HepG2 (cell line): ENCODE data around the gene SERPINB6. TPM values are rescaled to one million over a fixed set of nuclear protein-coding genes. Genes with fewer than 3 reads are reported as not detected.

Source experiments
- ATAC-seq: fragments of 200-7000 bp; cut with Tn5 transposase; 3 replicates; pipeline ENCODE4 v1.9.1; 2020; ENCODE audit warnings: mild to moderate bottlenecking, moderate library complexity
- BruUV-seq: library from RNA; stranded (reverse); fragments of 400-500 nt; replicated peaks from 2 replicates; lab custom pipeline; 2021; lab: Mats Ljungman, UMichigan
- CTCF ChIA-PET: fragments of 300-600 bp; formaldehyde crosslinking; extraction: SDS; loops from one replicate; lab custom pipeline; 2021; ENCODE audit warnings: low total read pairs, inconsistent platforms, low intra/inter-chr PET ratio; lab: Yijun Ruan, JAX
- POLR2A ChIA-PET: fragments of 350-600 bp; sonication (Branson Sonifier 250); formaldehyde crosslinking; loops from one replicate; lab custom pipeline; 2020; ENCODE audit warnings: antibody characterized with exemption, inconsistent platforms; lab: Yijun Ruan, JAX
- DNase-seq: peaks from one replicate; pipeline ENCODE4 v3.0.0-alpha.2; 2015; ENCODE audit warnings: low spot score
- FAIRE-seq: peaks from 3 replicates; lab custom pipeline; 2011; peaks lifted over from hg19 to GRCh38; lab: Jason Lieb, UNC
- H2AFZ ChIP-seq: one replicate; pipeline ENCODE4 v1.6.1; 2011; ENCODE audit warnings: low read length, inconsistent platforms
- H3K27ac ChIP-seq: fragments of 300-600 bp; 3 replicates; pipeline ENCODE4 v1.8.0; 2011; ENCODE audit warnings: mixed run types, mild to moderate bottlenecking, mixed read lengths, low read length, inconsistent platforms; ENCODE audit not compliant: insufficient read depth; ENCODE audit errors: extremely low read length
- H3K27me3 ChIP-seq, 2 experiments: fragments of 200-600 bp in 1 of 2; 2 replicates in 1 of 2; 3 replicates in 1 of 2; pipeline versions ENCODE4 v1.6.0 to v1.8.0; 2011; ENCODE audit warnings: low read length in 2 of 2, mild to moderate bottlenecking in 2 of 2, moderate library complexity in 2 of 2, inconsistent platforms in 1 of 2; ENCODE audit not compliant: insufficient read depth in 2 of 2, control insufficient read depth in 1 of 2
- H3K36me3 ChIP-seq, 2 experiments: fragments of 200-600 bp in 1 of 2; replicated peaks in 1 of 2; 2 replicates in 1 of 2; 3 replicates in 1 of 2; pipeline versions ENCODE4 v1.5.1 to v1.8.0; 2011; ENCODE audit warnings: low read length in 2 of 2, inconsistent platforms in 1 of 2; ENCODE audit not compliant: insufficient read depth in 2 of 2, control insufficient read depth in 1 of 2
- H3K4me1 ChIP-seq: 2 replicates; pipeline ENCODE4 v1.5.1; 2012; ENCODE audit warnings: low read length, inconsistent platforms; ENCODE audit not compliant: insufficient read depth
- H3K4me2 ChIP-seq: 2 replicates; pipeline ENCODE4 v1.6.0; 2011; ENCODE audit warnings: low read depth, low read length, inconsistent platforms
- H3K4me3 ChIP-seq, 3 experiments: fragments of 200-600 bp in 1 of 3; sonication (generic), shearing (Covaris generic) in 1 of 3; replicated peaks in 1 of 3; 2 replicates each; pipeline ENCODE4 v1.5.1; 2011 to 2016; ENCODE audit warnings: low read length in 3 of 3, inconsistent platforms in 2 of 3, low read depth in 2 of 3, mild to moderate bottlenecking in 2 of 3, control low read depth in 1 of 3, mixed read lengths in 1 of 3; ENCODE audit not compliant: insufficient read depth in 1 of 3
- H3K79me2 ChIP-seq: one replicate; pipeline ENCODE4 v1.6.1; 2011; ENCODE audit warnings: low read length, inconsistent platforms; ENCODE audit not compliant: insufficient read depth
- H3K9ac ChIP-seq: 2 replicates; pipeline ENCODE4 v1.6.0; 2011; ENCODE audit warnings: mild to moderate bottlenecking, low read depth, low read length, inconsistent platforms; ENCODE audit not compliant: insufficient read depth
- H3K9me3 ChIP-seq: 2 replicates; pipeline ENCODE4 v1.5.1; 2012; ENCODE audit warnings: mild to moderate bottlenecking, low read length
- H4K20me1 ChIP-seq: 2 replicates; pipeline ENCODE4 v1.6.0; 2011; ENCODE audit warnings: inconsistent platforms, mild to moderate bottlenecking, low read length, moderate library complexity; ENCODE audit not compliant: insufficient read depth
- DRAP1 ChIP-seq: IDR thresholded peaks from 2 replicates; pipeline ENCODE4 v1.6.1; 2016; ENCODE audit warnings: missing genetic modification reagents, missing compliant biosample characterization
- PCBP2 ChIP-seq: fragments of 200-400 bp; formaldehyde crosslinking; optimal IDR thresholded peaks from 2 replicates; pipeline ENCODE3; 2018; ENCODE audit warnings: low read length, low read depth; ENCODE audit not compliant: poor library complexity, severe bottlenecking
- TGIF2 ChIP-seq: IDR thresholded peaks from 2 replicates; pipeline ENCODE4 v1.6.1; 2016; ENCODE audit warnings: control low read depth, missing compliant biosample characterization
- ZFX ChIP-seq: sonication (generic); formaldehyde crosslinking; IDR thresholded peaks from 2 replicates; pipeline ENCODE4 v1.4.0; 2020; ENCODE audit warnings: mild to moderate bottlenecking, low read depth, missing genetic modification reagents, moderate library complexity
- ZHX1 ChIP-seq: sonication (generic); formaldehyde crosslinking; IDR thresholded peaks from 2 replicates; pipeline ENCODE4 v1.8.1; 2022; ENCODE audit warnings: low read depth, mild to moderate bottlenecking, missing genetic modification reagents
- ZNF766 ChIP-seq: sonication (generic); formaldehyde crosslinking; IDR thresholded peaks from 2 replicates; pipeline ENCODE4 v1.5.0; 2020; ENCODE audit warnings: missing genetic modification reagents, borderline replicate concordance
- ZSCAN9 ChIP-seq: IDR thresholded peaks from 2 replicates; pipeline ENCODE4 v1.6.1; 2016; ENCODE audit warnings: borderline replicate concordance
- ZXDC ChIP-seq: sonication (generic); formaldehyde crosslinking; IDR thresholded peaks from 2 replicates; pipeline ENCODE4 v1.5.0; 2020; ENCODE audit warnings: mild to moderate bottlenecking, missing genetic modification reagents
- WGBS: methylation state at CpG from one replicate; pipeline ENCODE4 v1.1.6; 2017; ENCODE audit warnings: low lambda C conversion rate; 5-methylcytosine and 5-hydroxymethylcytosine counted together
- in situ Hi-C: cut with HindIII; loops from 2 replicates; pipeline ENCODE4 v1.10.0; 2017; ENCODE audit warnings: low pct_unique_long_range_greater_than_20kb; ENCODE audit not compliant: extremely low pct_ligation_motif_present
- intact Hi-C: fragments of 100-400 bp; cut with micrococcal nuclease; formaldehyde crosslinking; loops from one replicate; pipeline ENCODE4 v1.10.0; 2022; ENCODE audit not compliant: unreplicated experiment
- polyA plus RNA-seq, 8 experiments: library from polyadenylated mRNA; depleted of rRNA in 3 of 8; stranded (reverse) in 7 of 8; unstranded in 1 of 8; fragments of >200 nt; fragmentation: Illumina TruSeq in 4 of 8; extraction: Trizol in 4 of 8; gene quantifications; 2 replicates each; pipeline versions ENCODE4 v1.2.1 to v1.2.3, GENCODE V29; 2011 to 2016; ENCODE audit warnings: low read depth in 4 of 8, missing spikeins in 1 of 8, mixed read lengths in 1 of 8; ENCODE audit not compliant: insufficient read depth in 1 of 8
- total RNA-seq, 5 experiments: library from RNA; depleted of rRNA; stranded (reverse); fragments of >200 nt; fragmentation: Illumina TruSeq; extraction: Trizol; gene quantifications; 2 replicates each; pipeline ENCODE4 v1.2.3, GENCODE V29; 2016; ENCODE audit warnings: low read depth in 1 of 5

The SERPINB6 gene
- total and polyA plus RNA-seq, 2 of the 13 experiments (the other 11 are each of a cell fraction or from before 2014, with no cell fraction given): 38.2 to 61.3 TPM

GRCh38 chr6:2943564-2943955 lies 27.8 kb downstream of the SERPINB6 start:
- in situ Hi-C loops: no loop called here
- BruUV-seq: no TSS peak
- Histone ChIP-seq H3K9me3 (no peaks in the 10 kb centered on the region), H3K4me2 (0 out of 2 replicates have a peak overlapping the region, but pooled peaks have one; percentile 71), H3K27me3 (no peaks in the 10 kb centered on the region), H3K79me2 (no peaks in the 10 kb centered on the region), H2AFZ (no peak overlapping the region), H3K36me3 (peaks cover 1 to 5% of the 10 kb centered on the region in 2 experiments; a peak in 2 of 5 replicates), H4K20me1 (no peaks in the 10 kb centered on the region), H3K27ac (no peak overlapping the region), H3K4me3 (no peak overlapping the region), H3K9ac (no peak overlapping the region), H3K4me1 (peaks cover 33% of the 10 kb centered on the region)
- FAIRE-seq (no peak), DNase-seq (no peak), ATAC-seq (no peak)
- POLR2A ChIA-PET: interaction anchor here (0.8 kb wide), 1 partner anchor 9 kb away, joined by 3 read pairs; no protein-coding TSS in a partner anchor
- TF ChIP-seq ZHX1 (CRISPR knock-in tag): no peak
- intact Hi-C loops: no loop called here
- CTCF ChIA-PET: no interaction called here
- 67% methylated on average over 5 of the region's 5 CpGs for WGBS

GRCh38 chr6:2942914-2943563 lies 28.3 kb downstream of the SERPINB6 start:
- peak overlapping the region; percentile 44 for H2AFZ ChIP-seq
- peaks cover 36% of the 10 kb centered on the region for H3K4me1 ChIP-seq
- no peak overlapping the region for H3K9ac ChIP-seq
- no peak for DNase-seq
- CTCF ChIA-PET: no interaction called here
- no peak for TF ChIP-seq ZNF766 (CRISPR knock-in tag)
- no peak for TF ChIP-seq PCBP2
- no peak for TF ChIP-seq DRAP1 (CRISPR knock-in tag)
- TF ChIP-seq ZXDC (CRISPR knock-in tag): no peak
- TF ChIP-seq TGIF2: 0 out of 2 replicates have a peak, but pooled peaks have one; percentile 47
- no peak for TF ChIP-seq ZFX
- TF ChIP-seq ZSCAN9 (CRISPR knock-in tag): 0 out of 2 replicates have a peak, but pooled peaks have one; percentile 33
- no TSS peak for BruUV-seq
- H3K4me2 ChIP-seq: peak overlapping the region; percentile 71
- H3K4me3 ChIP-seq: peak overlapping the region in 1 of 3 experiments; percentile 4; a peak in 1 of 6 replicates
- H3K27ac ChIP-seq: no peak overlapping the region
- in situ Hi-C loops (no loop called here), intact Hi-C loops (no loop called here)
- peak; percentile 36; the same call in 1 of the 3 replicates for ATAC-seq
- H3K9me3 ChIP-seq: no peaks in the 10 kb centered on the region
- no peaks in the 10 kb centered on the region for H4K20me1 ChIP-seq
- H3K36me3 ChIP-seq: peaks cover under 1 to 4% of the 10 kb centered on the region in 2 experiments; a peak in 2 of 5 replicates
- H3K79me2 ChIP-seq: no peaks in the 10 kb centered on the region
- POLR2A ChIA-PET: interaction anchor here (0.8 to 1.5 kb wide), 2 partner anchors 9 to 102 kb away, joined by 3 read pairs; partner anchors contain the start of gene SERPINB1
- 35% methylated on average over 12 of the region's 12 CpGs for WGBS
- FAIRE-seq: no peak
- no peaks in the 10 kb centered on the region for H3K27me3 ChIP-seq
